GM21526 (cell line): Measurements from ENCODE around the gene EIF3D.

Experiments
- ATAC-seq: cut with Tn5 transposase; IDR thresholded peaks from one replicate; pipeline ENCODE4 v1.9.1; 2021; ENCODE audit warnings: moderate library complexity; ENCODE audit not compliant: unreplicated experiment, low FRiP score

The EIF3D gene

GRCh38 chr22:36470162-36470993, 58.6 kb downstream of the EIF3D start:
- ATAC-seq, result no peak

GRCh38 chr22:36469094-36469710, 59.8 kb downstream of the EIF3D start:
- no peak for ATAC-seq

GRCh38 chr22:36467946-36468345, 61.0 kb downstream of the EIF3D start:
- no peak for ATAC-seq

- no peak for ATAC-seq
Observed at GRCh38 chr22:36467042-36467810, 61.7 kb downstream of the EIF3D start.

- no peak for ATAC-seq
Observed at GRCh38 chr22:36466258-36466657, 62.7 kb downstream of the EIF3D start.

- ATAC-seq, result no peak
Observed at GRCh38 chr22:36465232-36466021, 63.5 kb downstream of the EIF3D start.

GRCh38 chr22:36464715-36465231, 64.2 kb downstream of the EIF3D start:
- ATAC-seq, result no peak

GRCh38 chr22:36463783-36464184, 65.2 kb downstream of the EIF3D start:
- no peak for ATAC-seq

- ATAC-seq, result no peak
Observed at GRCh38 chr22:36461665-36462649, 67.0 kb downstream of the EIF3D start.
